Measurements from ENCODE around the gene HDX. TPM values are rescaled to one million over a fixed set of nuclear protein-coding genes. Genes with fewer than 3 reads are reported as not detected.
"Not testable (repeated sequence)": the region's sequence is repeated elsewhere in the genome, so short reads cannot be mapped to it uniquely, and the experiment has no call there.

Gene HDX, protein sequence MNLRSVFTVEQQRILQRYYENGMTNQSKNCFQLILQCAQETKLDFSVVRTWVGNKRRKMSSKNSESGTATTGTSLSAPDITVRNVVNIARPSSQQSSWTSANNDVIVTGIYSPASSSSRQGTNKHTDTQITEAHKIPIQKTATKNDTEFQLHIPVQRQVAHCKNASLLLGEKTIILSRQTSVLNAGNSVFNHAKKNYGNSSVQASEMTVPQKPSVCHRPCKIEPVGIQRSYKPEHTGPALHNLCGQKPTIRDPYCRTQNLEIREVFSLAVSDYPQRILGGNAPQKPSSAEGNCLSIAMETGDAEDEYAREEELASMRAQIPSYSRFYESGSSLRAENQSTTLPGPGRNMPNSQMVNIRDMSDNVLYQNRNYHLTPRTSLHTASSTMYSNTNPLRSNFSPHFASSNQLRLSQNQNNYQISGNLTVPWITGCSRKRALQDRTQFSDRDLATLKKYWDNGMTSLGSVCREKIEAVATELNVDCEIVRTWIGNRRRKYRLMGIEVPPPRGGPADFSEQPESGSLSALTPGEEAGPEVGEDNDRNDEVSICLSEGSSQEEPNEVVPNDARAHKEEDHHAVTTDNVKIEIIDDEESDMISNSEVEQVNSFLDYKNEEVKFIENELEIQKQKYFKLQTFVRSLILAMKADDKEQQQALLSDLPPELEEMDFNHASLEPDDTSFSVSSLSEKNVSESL
- total RNA-seq = 1 to 10 TPM; 2.7 TPM

DNA sequence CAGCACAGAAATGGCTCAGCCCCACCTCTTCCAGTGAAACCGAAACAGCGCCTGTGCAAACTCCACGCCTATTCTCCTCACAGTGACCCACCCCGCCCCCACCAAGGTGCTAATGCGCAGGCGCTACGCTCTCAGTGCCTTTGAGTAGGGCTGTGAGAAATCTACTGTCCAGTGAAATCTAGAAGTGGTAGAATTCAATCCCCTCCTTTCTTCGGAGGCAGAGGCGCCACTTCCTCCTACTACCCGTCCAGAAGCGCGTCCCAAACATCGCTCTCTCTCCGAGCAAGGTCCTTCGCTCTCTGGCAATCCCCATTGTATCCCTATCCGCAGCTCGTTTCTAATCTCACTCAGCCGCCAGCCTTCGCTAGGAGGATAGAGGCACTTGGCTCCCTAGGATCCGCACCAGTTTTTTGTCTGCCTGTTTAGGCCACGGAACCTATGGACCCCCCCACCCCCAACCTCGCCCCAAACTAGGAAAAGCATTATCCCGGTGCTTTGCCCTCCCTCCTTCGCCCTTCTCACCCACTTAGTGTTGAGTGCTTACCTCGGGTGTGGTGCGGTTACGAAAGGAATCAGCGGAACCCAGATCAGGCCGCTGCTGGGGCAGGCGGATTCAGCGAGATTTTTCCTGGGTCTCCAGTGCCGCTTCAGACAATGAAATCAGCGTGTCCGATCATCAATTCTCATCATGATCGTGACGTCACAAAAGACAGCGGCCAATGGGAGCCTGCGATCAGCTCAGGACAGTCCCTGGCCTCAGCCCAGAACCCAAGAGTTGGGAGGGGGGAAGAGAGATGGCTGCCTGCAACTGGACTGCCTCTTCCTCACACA, at the start of gene HDX:
Gene HDX, minus strand, starts transcription at position 656 of the 831 bp plus-strand sequence. CDS start 27,056 bp downstream, outside the sequence.
- intact Hi-C loops (cut with DNase I) = no loop called here
- Histone ChIP-seq H3K9me3 (no peaks in the 10 kb centered on the region), H3K4me1 (replicated peaks) (no peaks in the 10 kb centered on the region), H3K27ac (peak within 1 kb of the TSS; percentile 85 to 87), H3K4me3 (peak within 1 kb of the TSS; percentile 34 to 44), H3K36me3 (no peaks in the 10 kb centered on the region), H3K27me3 (replicated peaks; ENCODE audit: insufficient read depth) (no peaks in the 10 kb centered on the region)
- WGBS = under 1% methylated on average over 37 of the region's 38 CpGs
- TF ChIP-seq POLR2AphosphoS5 (IDR thresholded peaks at IDR 0.05) = peak; percentile 64
- TF ChIP-seq, protein P1, sequence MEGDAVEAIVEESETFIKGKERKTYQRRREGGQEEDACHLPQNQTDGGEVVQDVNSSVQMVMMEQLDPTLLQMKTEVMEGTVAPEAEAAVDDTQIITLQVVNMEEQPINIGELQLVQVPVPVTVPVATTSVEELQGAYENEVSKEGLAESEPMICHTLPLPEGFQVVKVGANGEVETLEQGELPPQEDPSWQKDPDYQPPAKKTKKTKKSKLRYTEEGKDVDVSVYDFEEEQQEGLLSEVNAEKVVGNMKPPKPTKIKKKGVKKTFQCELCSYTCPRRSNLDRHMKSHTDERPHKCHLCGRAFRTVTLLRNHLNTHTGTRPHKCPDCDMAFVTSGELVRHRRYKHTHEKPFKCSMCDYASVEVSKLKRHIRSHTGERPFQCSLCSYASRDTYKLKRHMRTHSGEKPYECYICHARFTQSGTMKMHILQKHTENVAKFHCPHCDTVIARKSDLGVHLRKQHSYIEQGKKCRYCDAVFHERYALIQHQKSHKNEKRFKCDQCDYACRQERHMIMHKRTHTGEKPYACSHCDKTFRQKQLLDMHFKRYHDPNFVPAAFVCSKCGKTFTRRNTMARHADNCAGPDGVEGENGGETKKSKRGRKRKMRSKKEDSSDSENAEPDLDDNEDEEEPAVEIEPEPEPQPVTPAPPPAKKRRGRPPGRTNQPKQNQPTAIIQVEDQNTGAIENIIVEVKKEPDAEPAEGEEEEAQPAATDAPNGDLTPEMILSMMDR (IDR thresholded peaks at IDR 0.05) = no peak
- TF ChIP-seq POLR2A (IDR thresholded peaks at IDR 0.05) = peak; percentile 48
- DNase-seq (ENCODE audit: low spot score) = peak; percentile 75

DNA sequence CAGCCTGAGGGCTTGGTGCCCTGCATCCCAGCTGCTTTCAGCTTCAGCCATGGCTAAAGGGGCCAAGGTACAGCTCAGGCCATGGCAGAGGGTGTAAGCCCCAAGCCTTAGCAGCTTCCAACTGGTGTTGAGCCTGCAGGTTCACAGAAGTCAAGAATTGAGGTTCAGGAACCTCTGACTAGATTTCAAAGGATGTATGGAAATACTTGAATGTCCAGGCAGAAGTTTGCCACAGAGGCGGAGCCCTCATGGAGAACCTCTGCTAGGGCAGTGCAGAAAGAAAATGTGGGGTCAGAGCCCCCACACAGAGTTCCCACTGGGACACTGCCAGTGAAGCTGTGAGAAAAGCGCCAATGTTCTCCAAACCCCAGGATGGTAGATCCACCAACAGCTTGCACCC, 39.1 kb upstream of the HDX start:
- H3K27me3 ChIP-seq (replicated peaks; ENCODE audit: insufficient read depth); H3K4me3 ChIP-seq; H3K9me3 ChIP-seq; H3K36me3 ChIP-seq; H3K4me1 ChIP-seq (replicated peaks); intact Hi-C loops (cut with DNase I); DNase-seq (ENCODE audit: low spot score); H3K27ac ChIP-seq: not testable (repeated sequence)
- 94% methylated on average over 2 of the region's 2 CpGs for WGBS

DNA sequence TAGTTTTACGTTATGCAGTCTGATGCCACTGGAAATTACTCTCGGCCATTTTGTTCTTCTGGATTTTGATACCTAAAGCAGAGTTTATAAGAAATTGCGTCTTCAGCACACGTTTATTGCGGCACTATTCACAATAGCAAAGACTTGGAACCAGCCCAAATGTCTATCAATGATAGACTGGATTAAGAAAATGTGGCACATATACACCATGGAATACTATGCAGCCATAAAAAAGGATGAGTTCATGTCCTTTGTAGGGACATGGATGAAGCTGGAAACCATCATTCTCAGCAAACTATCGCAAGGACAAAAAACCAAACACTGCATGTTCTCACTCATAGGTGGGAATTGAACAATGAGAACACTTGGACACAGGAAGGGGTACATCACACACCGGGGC, 35.4 kb upstream of the HDX start:
- DNase-seq (ENCODE audit: low spot score); intact Hi-C loops (cut with DNase I); H3K4me1 ChIP-seq (replicated peaks); H3K36me3 ChIP-seq; H3K9me3 ChIP-seq; H3K27ac ChIP-seq; H3K27me3 ChIP-seq (replicated peaks; ENCODE audit: insufficient read depth); H3K4me3 ChIP-seq: not testable (repeated sequence)
- WGBS = 91% methylated on average over 6 of the region's 7 CpGs

DNA sequence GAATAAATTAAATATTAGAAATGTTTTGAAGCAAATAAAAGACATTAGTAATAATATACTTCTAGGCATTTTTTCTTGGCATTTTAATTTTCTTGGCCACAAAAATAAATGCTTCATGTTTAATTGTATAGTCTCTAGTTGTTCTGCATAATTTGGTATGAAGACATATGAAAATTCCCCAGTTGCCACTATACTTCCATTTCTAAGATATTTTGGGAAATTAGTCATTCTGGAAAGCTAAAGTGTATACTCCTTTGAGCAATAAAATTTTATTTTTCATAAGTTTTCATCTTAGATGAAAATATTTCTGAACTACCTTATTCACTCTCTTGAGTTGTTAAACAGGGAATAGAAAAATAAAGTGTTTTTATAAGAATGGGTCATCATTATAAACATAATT, 13.8 kb downstream of the HDX start:
- no peaks in the 10 kb centered on the region for H3K9me3 ChIP-seq
- intact Hi-C loops (cut with DNase I) = no loop called here
- no peaks in the 10 kb centered on the region for H3K27me3 ChIP-seq (replicated peaks; ENCODE audit: insufficient read depth)
- no peak for DNase-seq (ENCODE audit: low spot score)
- H3K27ac ChIP-seq = no peak overlapping the region
- H3K36me3 ChIP-seq = no peaks in the 10 kb centered on the region
- H3K4me3 ChIP-seq = no peak overlapping the region
- no peak for TF ChIP-seq POLR2A (IDR thresholded peaks at IDR 0.05)
- no peaks in the 10 kb centered on the region for H3K4me1 ChIP-seq (replicated peaks)

DNA sequence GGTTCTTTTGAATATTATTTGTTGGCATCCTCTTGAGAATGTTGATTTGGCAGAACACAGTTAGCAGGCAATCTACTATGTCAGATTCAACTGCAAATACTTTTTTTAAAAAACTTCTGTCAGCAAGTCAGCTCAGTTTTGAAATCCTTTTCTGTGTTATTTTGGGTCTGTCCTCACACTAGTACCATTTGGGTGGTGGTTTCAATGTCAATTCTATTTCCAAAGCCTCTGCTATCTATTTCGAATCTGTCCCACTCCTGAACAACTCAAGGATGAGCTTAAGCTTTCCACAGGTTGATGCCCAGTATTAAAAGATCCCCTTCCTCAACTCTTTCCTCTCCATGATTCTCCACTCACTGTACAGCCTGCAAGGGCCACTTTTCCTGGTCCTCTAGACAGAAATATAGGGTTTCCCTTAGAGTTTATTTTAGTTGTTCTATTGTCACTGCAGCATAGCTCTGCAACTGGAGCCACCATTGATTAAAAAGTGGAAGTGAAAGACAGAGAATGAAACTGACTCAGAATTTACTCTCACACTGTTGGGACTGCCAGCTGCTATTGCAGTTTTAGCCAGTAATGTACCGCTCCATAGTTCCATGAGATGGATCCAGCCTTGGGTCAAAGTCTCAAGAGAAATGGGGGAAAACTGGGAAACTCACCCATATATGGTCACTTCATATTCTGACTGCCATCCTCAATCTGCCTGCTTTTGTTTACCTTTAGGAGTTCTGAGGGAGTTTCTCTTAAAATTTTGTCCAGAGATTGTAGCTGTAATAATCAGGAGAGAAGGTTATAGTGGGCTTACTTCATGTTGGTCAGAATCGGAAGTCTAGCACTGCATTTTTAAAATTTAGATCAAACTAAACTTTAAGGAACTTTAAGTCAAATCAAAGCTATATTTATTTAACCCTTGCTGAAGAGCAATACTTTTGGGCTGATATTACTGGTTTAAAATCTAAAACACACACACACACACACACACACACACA, 14.6 kb downstream of the HDX start:
- 94% methylated on average over 3 of the region's 3 CpGs for WGBS
- intact Hi-C loops (cut with DNase I) = no loop called here
- Histone ChIP-seq H3K9me3 (no peaks in the 10 kb centered on the region), H3K27me3 (replicated peaks; ENCODE audit: insufficient read depth) (no peaks in the 10 kb centered on the region), H3K27ac (no peak overlapping the region), H3K4me3 (no peak overlapping the region), H3K36me3 (no peaks in the 10 kb centered on the region), H3K4me1 (replicated peaks) (no peaks in the 10 kb centered on the region)
- TF ChIP-seq POLR2A (IDR thresholded peaks at IDR 0.05) (no peak), POLR2AphosphoS5 (IDR thresholded peaks at IDR 0.05) (no peak)
- TF ChIP-seq, protein P1 (IDR thresholded peaks at IDR 0.05) = no peak
- DNase-seq (ENCODE audit: low spot score) = no peak

Data from prostate gland (tissue), 2 donors.